ENCODE results near the gene ZNF722. TPM values are rescaled to one million over a fixed set of nuclear protein-coding genes. Genes with fewer than 3 reads are reported as not detected.

The ZNF722 gene
- total and polyA plus RNA-seq, 9 of the 15 experiments (the other 6 are each of a cell fraction or from before 2014, with no cell fraction given) = not detected

DNA sequence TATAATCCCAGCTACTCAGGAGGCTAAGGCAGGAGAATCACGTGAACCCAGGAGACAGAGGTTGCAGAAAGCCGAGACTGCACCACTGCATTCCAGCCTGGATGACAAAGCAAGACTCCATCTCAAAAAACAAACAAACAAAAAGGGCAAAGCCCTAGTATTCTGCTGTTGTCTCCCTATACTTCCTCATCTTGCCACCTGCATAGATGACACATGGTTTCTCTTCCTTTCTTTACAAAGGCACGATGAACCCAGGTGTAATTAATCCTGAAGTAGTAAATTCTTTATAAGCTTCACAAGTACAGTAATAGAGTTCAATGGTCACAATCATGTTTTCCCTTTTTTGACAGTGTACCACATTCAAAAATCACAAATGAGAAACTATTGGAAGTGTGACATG lies 36.7 kb downstream of the ZNF722 start (continued):
- TF ChIP-seq, protein P1, sequence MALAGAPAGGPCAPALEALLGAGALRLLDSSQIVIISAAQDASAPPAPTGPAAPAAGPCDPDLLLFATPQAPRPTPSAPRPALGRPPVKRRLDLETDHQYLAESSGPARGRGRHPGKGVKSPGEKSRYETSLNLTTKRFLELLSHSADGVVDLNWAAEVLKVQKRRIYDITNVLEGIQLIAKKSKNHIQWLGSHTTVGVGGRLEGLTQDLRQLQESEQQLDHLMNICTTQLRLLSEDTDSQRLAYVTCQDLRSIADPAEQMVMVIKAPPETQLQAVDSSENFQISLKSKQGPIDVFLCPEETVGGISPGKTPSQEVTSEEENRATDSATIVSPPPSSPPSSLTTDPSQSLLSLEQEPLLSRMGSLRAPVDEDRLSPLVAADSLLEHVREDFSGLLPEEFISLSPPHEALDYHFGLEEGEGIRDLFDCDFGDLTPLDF (CRISPR knock-in tag; IDR thresholded peaks at IDR 0.05) = no peak
- TF ChIP-seq HNRNPL (IDR thresholded peaks at IDR 0.05; ENCODE audit: low read depth, low read length) (no peak), SRSF7 (optimal IDR thresholded peaks at IDR 0.05; ENCODE audit: low read depth, low read length) (no peak), SREBF1 (IDR thresholded peaks at IDR 0.05; ENCODE audit: borderline replicate concordance, low read depth, low read length) (no peak), CREBBP (IDR thresholded peaks at IDR 0.05; ENCODE audit: low read depth, low read length) (no peak), ATF4 (CRISPR knock-in tag; IDR thresholded peaks at IDR 0.05) (no peak), RBM34 (IDR thresholded peaks at IDR 0.05; ENCODE audit: borderline replicate concordance, insufficient read depth, low read length) (no peak), PHF21A (IDR thresholded peaks at IDR 0.05; ENCODE audit: borderline replicate concordance, low read depth) (no peak)
- TF ChIP-seq, protein P2, sequence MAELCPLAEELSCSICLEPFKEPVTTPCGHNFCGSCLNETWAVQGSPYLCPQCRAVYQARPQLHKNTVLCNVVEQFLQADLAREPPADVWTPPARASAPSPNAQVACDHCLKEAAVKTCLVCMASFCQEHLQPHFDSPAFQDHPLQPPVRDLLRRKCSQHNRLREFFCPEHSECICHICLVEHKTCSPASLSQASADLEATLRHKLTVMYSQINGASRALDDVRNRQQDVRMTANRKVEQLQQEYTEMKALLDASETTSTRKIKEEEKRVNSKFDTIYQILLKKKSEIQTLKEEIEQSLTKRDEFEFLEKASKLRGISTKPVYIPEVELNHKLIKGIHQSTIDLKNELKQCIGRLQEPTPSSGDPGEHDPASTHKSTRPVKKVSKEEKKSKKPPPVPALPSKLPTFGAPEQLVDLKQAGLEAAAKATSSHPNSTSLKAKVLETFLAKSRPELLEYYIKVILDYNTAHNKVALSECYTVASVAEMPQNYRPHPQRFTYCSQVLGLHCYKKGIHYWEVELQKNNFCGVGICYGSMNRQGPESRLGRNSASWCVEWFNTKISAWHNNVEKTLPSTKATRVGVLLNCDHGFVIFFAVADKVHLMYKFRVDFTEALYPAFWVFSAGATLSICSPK (IDR thresholded peaks at IDR 0.05; ENCODE audit: borderline replicate concordance) = no peak

All from K562 (cell line).